CD4-positive, alpha-beta T cell treated with Interleukin-6 for 4 hours (primary cell): ENCODE data around the gene ITGB1BP1.

Experiments used
- DNase-seq: peaks from one replicate; pipeline ENCODE4 v3.0.0-alpha.2; 2020; ENCODE audit warnings: mixed read lengths

Gene ITGB1BP1

GRCh38 chr2:9424447-9425164 is 1.3 kb upstream of the ITGB1BP1 start:
- DNase-seq, result no peak

- peak; percentile 39 for DNase-seq
Observed at GRCh38 chr2:9423922-9424272, 569 bp upstream of the ITGB1BP1 start.

GRCh38 chr2:9422321-9423099 is 818 bp downstream of the ITGB1BP1 start:
- DNase-seq, result peak; percentile 59

GRCh38 chr2:9420495-9420894 is 2.8 kb downstream of the ITGB1BP1 start:
- DNase-seq, result no peak

- no peak for DNase-seq
Observed at GRCh38 chr2:9419541-9419940, 3.8 kb downstream of the ITGB1BP1 start.

- no peak for DNase-seq
Observed at GRCh38 chr2:9418746-9419145, 4.6 kb downstream of the ITGB1BP1 start.

- no peak for DNase-seq
Observed at GRCh38 chr2:9417725-9418124, 5.6 kb downstream of the ITGB1BP1 start.

GRCh38 chr2:9416962-9417316 is 6.4 kb downstream of the ITGB1BP1 start:
- no peak for DNase-seq

GRCh38 chr2:9416267-9416961 is 6.9 kb downstream of the ITGB1BP1 start:
- DNase-seq, result no peak

- no peak for DNase-seq
Observed at GRCh38 chr2:9415516-9416169, 7.7 kb downstream of the ITGB1BP1 start.

- no peak for DNase-seq
Observed at GRCh38 chr2:9412781-9413180, 10.5 kb downstream of the ITGB1BP1 start.

GRCh38 chr2:9410108-9410507 is 13.2 kb downstream of the ITGB1BP1 start:
- DNase-seq, result no peak

- no peak for DNase-seq
Observed at GRCh38 chr2:9408641-9409151, 14.6 kb downstream of the ITGB1BP1 start.

- no peak for DNase-seq
Observed at GRCh38 chr2:9407363-9407811, 15.9 kb downstream of the ITGB1BP1 start.

- DNase-seq, result no peak
Observed at GRCh38 chr2:9406529-9407362, 16.6 kb downstream of the ITGB1BP1 start.

GRCh38 chr2:9405636-9406035 is 17.7 kb downstream of the ITGB1BP1 start:
- DNase-seq, result no peak

- DNase-seq, result no peak
Observed at GRCh38 chr2:9404451-9404850, 18.9 kb downstream of the ITGB1BP1 start.

GRCh38 chr2:9403924-9404323 is 19.4 kb downstream of the ITGB1BP1 start:
- no peak for DNase-seq

- no peak for DNase-seq
Observed at GRCh38 chr2:9401646-9402371, 21.5 kb downstream of the ITGB1BP1 start.

GRCh38 chr2:9401059-9401547 is 22.2 kb downstream of the ITGB1BP1 start:
- no peak for DNase-seq
